ENCODE measurements around the gene MPRIP. TPM values are rescaled to one million over a fixed set of nuclear protein-coding genes. Genes with fewer than 3 reads are reported as not detected.

Gene MPRIP
- polyA plus RNA-seq, 1 donor from 2014 or later, result 47.3 TPM

GRCh38 chr17:17176341-17176740 lies 134.1 kb downstream of the MPRIP start:
- no peak for TF ChIP-seq TAF1 (IDR thresholded peaks at IDR 0.05; ENCODE audit: low read depth)
- no peak for TF ChIP-seq EZH2 (IDR thresholded peaks at IDR 0.05; ENCODE audit: borderline replicate concordance, insufficient read depth, low read length, poor library complexity, severe bottlenecking)
- no peak for TF ChIP-seq CTCF (IDR thresholded peaks at IDR 0.05; ENCODE audit: poor library complexity, severe bottlenecking)
- TF ChIP-seq SMC3 (conservative IDR thresholded peaks at IDR 0.05; ENCODE audit: poor library complexity), result no peak
- no peak for TF ChIP-seq REST (IDR thresholded peaks at IDR 0.05; ENCODE audit: borderline replicate concordance)
- no peak for TF ChIP-seq EP300 (conservative IDR thresholded peaks at IDR 0.05; ENCODE audit: poor library complexity, severe bottlenecking)
- no peak for TF ChIP-seq MXI1 (conservative IDR thresholded peaks at IDR 0.05; ENCODE audit: poor library complexity, severe bottlenecking)
- no peak for TF ChIP-seq POLR2AphosphoS5 (IDR thresholded peaks at IDR 0.05)
- TF ChIP-seq RAD21 (conservative IDR thresholded peaks at IDR 0.05), result no peak
- Histone ChIP-seq H3K9ac (ENCODE audit: low read length) (no peak overlapping the region), H3K9me2 (ENCODE audit: insufficient read depth, low read length) (no peaks in the 10 kb centered on the region), H3K9me3 (ENCODE audit: low read length) (no peaks in the 10 kb centered on the region), H2AFZ (ENCODE audit: low read depth, low read length) (no peak overlapping the region), H3K36me3 (ENCODE audit: insufficient read depth, low read length) (peaks cover 1% of the 10 kb centered on the region), H3K27ac (ENCODE audit: low read length) (no peak overlapping the region), H4K20me1 (ENCODE audit: insufficient read depth) (no peaks in the 10 kb centered on the region), H3F3A (ENCODE audit: insufficient read depth, low read length, poor library complexity, severe bottlenecking) (no peaks in the 10 kb centered on the region), H3K27me3 (ENCODE audit: insufficient read depth, low read depth, low read length) (no peaks in the 10 kb centered on the region), H3K4me3 (ENCODE audit: low read length) (no peak overlapping the region), H3K4me2 (ENCODE audit: low read length) (no peak overlapping the region), H3K79me2 (replicated peaks; ENCODE audit: insufficient read depth, low read length) (no peaks in the 10 kb centered on the region)

GRCh38 chr17:17177176-17177575 lies 134.9 kb downstream of the MPRIP start:
- H3K36me3 ChIP-seq (ENCODE audit: insufficient read depth, low read length), result peaks cover 10% of the 10 kb centered on the region
- no peaks in the 10 kb centered on the region for H3K27me3 ChIP-seq (ENCODE audit: insufficient read depth, low read depth, low read length)
- no peak for TF ChIP-seq EZH2 (IDR thresholded peaks at IDR 0.05; ENCODE audit: borderline replicate concordance, insufficient read depth, low read length, poor library complexity, severe bottlenecking)
- no peak for TF ChIP-seq REST (IDR thresholded peaks at IDR 0.05; ENCODE audit: borderline replicate concordance)
- TF ChIP-seq CTCF (IDR thresholded peaks at IDR 0.05; ENCODE audit: poor library complexity, severe bottlenecking), result no peak
- TF ChIP-seq MXI1 (conservative IDR thresholded peaks at IDR 0.05; ENCODE audit: poor library complexity, severe bottlenecking), result no peak
- no peak for TF ChIP-seq EP300 (conservative IDR thresholded peaks at IDR 0.05; ENCODE audit: poor library complexity, severe bottlenecking)
- no peak for TF ChIP-seq POLR2AphosphoS5 (IDR thresholded peaks at IDR 0.05)
- no peak for TF ChIP-seq SMC3 (conservative IDR thresholded peaks at IDR 0.05; ENCODE audit: poor library complexity)
- no peak for TF ChIP-seq TAF1 (IDR thresholded peaks at IDR 0.05; ENCODE audit: low read depth)
- no peak for TF ChIP-seq RAD21 (conservative IDR thresholded peaks at IDR 0.05)
- H3K27ac ChIP-seq (ENCODE audit: low read length), result no peak overlapping the region
- no peak overlapping the region for H3K9ac ChIP-seq (ENCODE audit: low read length)
- no peak overlapping the region for H2AFZ ChIP-seq (ENCODE audit: low read depth, low read length)
- H3K4me2 ChIP-seq (ENCODE audit: low read length), result no peak overlapping the region
- H3K9me2 ChIP-seq (ENCODE audit: insufficient read depth, low read length), result no peaks in the 10 kb centered on the region
- H3F3A ChIP-seq (ENCODE audit: insufficient read depth, low read length, poor library complexity, severe bottlenecking), result no peaks in the 10 kb centered on the region
- H3K4me3 ChIP-seq (ENCODE audit: low read length), result no peak overlapping the region
- H4K20me1 ChIP-seq (ENCODE audit: insufficient read depth), result no peaks in the 10 kb centered on the region
- H3K9me3 ChIP-seq (ENCODE audit: low read length), result no peaks in the 10 kb centered on the region
- H3K79me2 ChIP-seq (replicated peaks; ENCODE audit: insufficient read depth, low read length), result no peaks in the 10 kb centered on the region
